A549 treated with GW870086 at 1 μM for 4 hours (cell line): Measurements from ENCODE around the gene GPR161. TPM values are rescaled to one million over a fixed set of nuclear protein-coding genes. Genes with fewer than 3 reads are reported as not detected.

Source experiments
- total RNA-seq: library from RNA; stranded (reverse); fragments of 200-300 nt; extraction: Qiagen RNA extraction; gene quantifications from 5 replicates; pipeline ENCODE4 v1.2.3, GENCODE V29; 2022; ENCODE audit warnings: low read depth

The GPR161 gene, protein sequence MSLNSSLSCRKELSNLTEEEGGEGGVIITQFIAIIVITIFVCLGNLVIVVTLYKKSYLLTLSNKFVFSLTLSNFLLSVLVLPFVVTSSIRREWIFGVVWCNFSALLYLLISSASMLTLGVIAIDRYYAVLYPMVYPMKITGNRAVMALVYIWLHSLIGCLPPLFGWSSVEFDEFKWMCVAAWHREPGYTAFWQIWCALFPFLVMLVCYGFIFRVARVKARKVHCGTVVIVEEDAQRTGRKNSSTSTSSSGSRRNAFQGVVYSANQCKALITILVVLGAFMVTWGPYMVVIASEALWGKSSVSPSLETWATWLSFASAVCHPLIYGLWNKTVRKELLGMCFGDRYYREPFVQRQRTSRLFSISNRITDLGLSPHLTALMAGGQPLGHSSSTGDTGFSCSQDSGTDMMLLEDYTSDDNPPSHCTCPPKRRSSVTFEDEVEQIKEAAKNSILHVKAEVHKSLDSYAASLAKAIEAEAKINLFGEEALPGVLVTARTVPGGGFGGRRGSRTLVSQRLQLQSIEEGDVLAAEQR
- 10.1 to 18.0 TPM (median 15.3 TPM) in 5 replicates for total RNA-seq

GRCh38 chr1:168136709-168137514, at the start of gene GPR161:
Gene GPR161 (minus strand): TSS chr1:168136930. CDS start chr1:168104850, 32,080 bp downstream.

DNA sequence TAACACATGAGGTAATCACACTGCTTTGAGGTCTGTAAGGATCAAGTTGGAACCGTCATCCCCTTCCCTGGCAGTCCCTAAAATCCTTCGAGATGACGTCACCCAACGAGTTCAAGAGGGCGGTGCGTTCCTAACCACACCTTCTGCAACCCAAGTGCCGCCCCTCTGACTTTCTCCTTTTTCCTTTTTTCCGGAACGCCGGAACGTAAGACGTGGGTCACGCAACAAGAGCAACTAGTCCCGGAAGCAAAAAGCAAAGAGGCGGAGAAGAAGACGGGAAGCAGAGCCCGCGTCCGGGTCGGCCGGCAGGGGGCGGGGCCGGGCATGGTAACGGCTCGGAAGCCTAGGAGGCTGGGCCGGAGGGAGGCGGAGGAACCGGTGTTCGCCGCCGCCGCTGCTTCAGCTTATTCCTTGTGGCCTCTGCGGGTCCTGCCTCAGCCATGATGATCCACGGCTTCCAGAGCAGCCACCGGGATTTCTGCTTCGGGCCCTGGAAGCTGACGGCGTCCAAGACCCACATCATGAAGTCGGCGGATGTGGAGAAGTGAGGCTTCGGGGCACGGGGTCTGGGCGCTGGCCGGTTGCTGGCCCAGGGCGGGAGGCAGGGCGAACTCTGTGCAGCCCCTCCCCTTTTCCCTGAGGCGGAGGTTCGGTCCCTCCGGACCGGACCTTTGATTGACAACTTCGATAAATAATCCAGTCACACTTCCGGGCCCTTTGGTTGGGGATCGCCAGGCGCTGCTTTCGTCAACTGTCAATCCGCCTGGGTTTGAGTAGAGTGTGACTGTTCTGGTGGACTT, 42.1 kb upstream of the GPR161 start, which contains the start of gene TIPRL:
TSS of gene TIPRL (plus strand) at position 325 of the 800 bp plus-strand sequence. CDS start at position 441, 116 bp downstream.

Other genes with a start within 250 kb of the GPR161 start
- 0.12 to 0.22 TPM in 2 of 5 replicates, not detected in the others for gene ADCY10, start 222.8 kb downstream of the GPR161 start, total RNA-seq
- 23.6 to 27.8 TPM (median 27.1 TPM) in 5 replicates for gene DCAF6, start 200.2 kb downstream of the GPR161 start, total RNA-seq
- 43.1 to 81.3 TPM (median 78.9 TPM) in 5 replicates for gene MPC2, start 199.9 kb downstream of the GPR161 start, total RNA-seq
- gene TIPRL, start 42.0 kb upstream of the GPR161 start, total RNA-seq: 32.6 to 36.6 TPM (median 34.7 TPM) in 5 replicates
- gene SFT2D2, start 89.1 kb upstream of the GPR161 start, total RNA-seq: 13.8 to 17.5 TPM (median 14.3 TPM) in 5 replicates
- gene TBX19, start 143.9 kb upstream of the GPR161 start, total RNA-seq: 0.49 to 0.79 TPM (median 0.62 TPM) in 5 replicates